Effector memory CD8-positive, alpha-beta T cell (primary cell): ENCODE results near the gene CORO1A.
"Not testable (repeated sequence)": the region's sequence is repeated elsewhere in the genome, so short reads cannot be mapped to it uniquely, and the experiment has no call there.

ENCODE experiments used
- ATAC-seq: fragments of 150-1000 bp; cut with Tn5 transposase; replicated peaks from 2 replicates; pipeline ENCODE4 v1.10.0; 2021; ENCODE audit warnings: mild to moderate bottlenecking, moderate library complexity
- DNase-seq, 3 experiments: peaks; one replicate each; pipeline ENCODE4 v3.0.0; 2021
- H3K27ac Mint-ChIP-seq, 2 donors: one replicate each; pipeline ENCODE4 v1.8.0; 2022; ENCODE audit warnings: mild to moderate bottlenecking in 2 of 2, mixed read lengths in 2 of 2, moderate library complexity in 2 of 2
- H3K27me3 Mint-ChIP-seq, 2 donors: one replicate each; pipeline ENCODE4 v1.8.0; 2022; ENCODE audit warnings: mixed read lengths in 2 of 2
- H3K36me3 Mint-ChIP-seq: one replicate; pipeline ENCODE4 v1.8.0; 2022; ENCODE audit warnings: mild to moderate bottlenecking, moderate library complexity, mixed read lengths; ENCODE audit not compliant: insufficient read depth
- H3K4me1 Mint-ChIP-seq, 2 donors: one replicate each; pipeline ENCODE4 v1.8.0; 2022; ENCODE audit warnings: low read depth in 2 of 2, mixed read lengths in 2 of 2
- H3K4me3 Mint-ChIP-seq, 2 donors: one replicate each; pipeline ENCODE4 v1.8.0; 2022; ENCODE audit warnings: mild to moderate bottlenecking in 2 of 2, mixed read lengths in 2 of 2, moderate library complexity in 2 of 2
- H3K9me3 Mint-ChIP-seq, 2 donors: one replicate each; pipeline ENCODE4 v1.8.0; 2022; ENCODE audit warnings: mixed read lengths in 2 of 2

The CORO1A gene

GRCh38 chr16:30199049-30199448 is 15.6 kb downstream of the CORO1A start, which contains the start of gene SULT1A3:
SULT1A3 (plus strand) TSS chr16:30199255; CDS start chr16:30200729, 1,474 bp downstream.
- not testable (repeated sequence) for H3K4me1 Mint-ChIP-seq, H3K36me3 Mint-ChIP-seq, H3K4me3 Mint-ChIP-seq, ATAC-seq, H3K9me3 Mint-ChIP-seq, DNase-seq, H3K27ac Mint-ChIP-seq, H3K27me3 Mint-ChIP-seq

GRCh38 chr16:30199608-30200343 is 16.4 kb downstream of the CORO1A start:
- not testable (repeated sequence) for DNase-seq, H3K27me3 Mint-ChIP-seq, H3K9me3 Mint-ChIP-seq, ATAC-seq, H3K4me1 Mint-ChIP-seq, H3K27ac Mint-ChIP-seq, H3K4me3 Mint-ChIP-seq, H3K36me3 Mint-ChIP-seq

- ATAC-seq (peak; percentile 57), DNase-seq (peak in 2 of 3 experiments; percentile 1 to 8)
- H3K4me3 Mint-ChIP-seq, H3K4me1 Mint-ChIP-seq, H3K27ac Mint-ChIP-seq, H3K27me3 Mint-ChIP-seq, H3K9me3 Mint-ChIP-seq, H3K36me3 Mint-ChIP-seq: not testable (repeated sequence)
Measured at GRCh38 chr16:30205541-30206236, 22.3 kb downstream of the CORO1A start.

- not testable (repeated sequence) for H3K27me3 Mint-ChIP-seq, H3K9me3 Mint-ChIP-seq, H3K27ac Mint-ChIP-seq, H3K4me3 Mint-ChIP-seq, H3K4me1 Mint-ChIP-seq, DNase-seq, H3K36me3 Mint-ChIP-seq
- peak; percentile 55 for ATAC-seq
Measured at GRCh38 chr16:30206252-30206651, 22.9 kb downstream of the CORO1A start.

GRCh38 chr16:30207063-30207704 is 23.8 kb downstream of the CORO1A start:
- not testable (repeated sequence) for H3K4me1 Mint-ChIP-seq, DNase-seq, ATAC-seq, H3K27ac Mint-ChIP-seq, H3K9me3 Mint-ChIP-seq, H3K4me3 Mint-ChIP-seq, H3K27me3 Mint-ChIP-seq, H3K36me3 Mint-ChIP-seq

- H3K36me3 Mint-ChIP-seq, H3K9me3 Mint-ChIP-seq, H3K27ac Mint-ChIP-seq, H3K4me1 Mint-ChIP-seq, H3K27me3 Mint-ChIP-seq: not testable (repeated sequence)
- ATAC-seq: peak; percentile 70
- H3K4me3 Mint-ChIP-seq: peak overlapping the region; percentile 34 to 52
- DNase-seq: peak; percentile 18 to 42 (median 20)
Measured at GRCh38 chr16:30209032-30209431, 25.6 kb downstream of the CORO1A start.

GRCh38 chr16:30211414-30211813 is 28.0 kb downstream of the CORO1A start:
- not testable (repeated sequence) for DNase-seq, H3K9me3 Mint-ChIP-seq, H3K27ac Mint-ChIP-seq, H3K36me3 Mint-ChIP-seq, H3K4me1 Mint-ChIP-seq, H3K4me3 Mint-ChIP-seq, H3K27me3 Mint-ChIP-seq
- ATAC-seq: peak; percentile 56

GRCh38 chr16:30217082-30217481 is 33.7 kb downstream of the CORO1A start:
- H3K4me1 Mint-ChIP-seq, H3K9me3 Mint-ChIP-seq, H3K36me3 Mint-ChIP-seq, ATAC-seq, DNase-seq, H3K4me3 Mint-ChIP-seq, H3K27me3 Mint-ChIP-seq, H3K27ac Mint-ChIP-seq: not testable (repeated sequence)
